Panc1 (cell line): ENCODE measurements around the gene AHDC1. TPM values are rescaled to one million over a fixed set of nuclear protein-coding genes. Genes with fewer than 3 reads are reported as not detected.

Experiments used
- ATAC-seq: fragments of 200-7000 bp; cut with Tn5 transposase; 2 replicates; pipeline ENCODE4 v1.9.1; 2020; ENCODE audit warnings: mild to moderate bottlenecking, moderate library complexity
- BruUV-seq: library from RNA; stranded (reverse); fragments of 400-500 nt; replicated peaks from 2 replicates; lab custom pipeline; 2021; lab: Mats Ljungman, UMichigan
- CTCF ChIA-PET: fragments of 300-600 bp; sonication (Branson Sonifier 250); formaldehyde crosslinking; loops from one replicate; lab custom pipeline; 2022; ENCODE audit warnings: antibody characterized with exemption; lab: Charles Lee
- POLR2A ChIA-PET: fragments of 300-600 bp; sonication (Branson Sonifier 250); formaldehyde crosslinking; loops from one replicate; lab custom pipeline; 2022; ENCODE audit warnings: antibody characterized with exemption; lab: Charles Lee
- DNase-seq: peaks from one replicate; pipeline ENCODE4 v3.0.0-alpha.2; 2010; ENCODE audit warnings: low read depth, low spot score
- H3K27ac ChIP-seq: 2 replicates; pipeline ENCODE4 v1.5.1; 2011; ENCODE audit warnings: mild to moderate bottlenecking, low read length, inconsistent platforms
- H3K27me3 ChIP-seq: fragments of 200-500 bp; sonication (Bioruptor generic); 2 replicates; pipeline ENCODE4 v1.6.0; 2014; ENCODE audit warnings: low read length, inconsistent platforms; ENCODE audit not compliant: control insufficient read depth, insufficient read depth
- H3K36me3 ChIP-seq: fragments of 200-500 bp; sonication (Bioruptor generic); 2 replicates; pipeline ENCODE4 v1.5.1; 2014; ENCODE audit warnings: inconsistent platforms, mild to moderate bottlenecking, low read length, moderate library complexity; ENCODE audit not compliant: control insufficient read depth, insufficient read depth
- H3K4me1 ChIP-seq: 2 replicates; pipeline ENCODE4 v1.5.1; 2011; ENCODE audit warnings: inconsistent platforms, mild to moderate bottlenecking, low read length, moderate library complexity; ENCODE audit not compliant: control insufficient read depth, insufficient read depth
- H3K4me3 ChIP-seq, 2 experiments: 2 replicates each; pipeline ENCODE4 v1.5.1; 2011 to 2012; ENCODE audit warnings: low read depth in 2 of 2, low read length in 2 of 2, mild to moderate bottlenecking in 2 of 2, inconsistent platforms in 1 of 2, moderate library complexity in 1 of 2
- H3K9me3 ChIP-seq: fragments of 200-500 bp; sonication (Bioruptor generic); 2 replicates; pipeline ENCODE4 v1.5.1; 2014; ENCODE audit warnings: low read depth, mild to moderate bottlenecking, inconsistent platforms, low read length, moderate library complexity; ENCODE audit not compliant: control insufficient read depth, insufficient read depth
- POLR2AphosphoS5 ChIP-seq: IDR thresholded peaks from 2 replicates; pipeline ENCODE4 v1.6.1; 2012; ENCODE audit warnings: mild to moderate bottlenecking, low read depth, low read length, moderate library complexity
- SIN3A ChIP-seq: IDR thresholded peaks from 2 replicates; pipeline ENCODE4 v1.6.1; 2012; ENCODE audit warnings: low read depth, mild to moderate bottlenecking, low read length, moderate library complexity, borderline replicate concordance; ENCODE audit not compliant: insufficient read depth
- TCF7L2 ChIP-seq: IDR thresholded peaks from 2 replicates; pipeline ENCODE4 v1.6.1; 2011; ENCODE audit warnings: mild to moderate bottlenecking, low read depth, low read length, inconsistent platforms
- in situ Hi-C: cut with HindIII; loops from 2 replicates; pipeline ENCODE4 v1.10.0; 2016; ENCODE audit warnings: low sequenced_read_pairs, low pct_unique_long_range_greater_than_20kb
- intact Hi-C: fragments of 100-400 bp; cut with micrococcal nuclease; formaldehyde crosslinking; loops from one replicate; pipeline ENCODE4 v1.10.0; 2022; ENCODE audit not compliant: unreplicated experiment
- total RNA-seq: library from RNA; stranded (reverse); gene quantifications from one replicate; pipeline ENCODE4 v1.2.1, GENCODE V29; 2021; ENCODE audit not compliant: unreplicated experiment
- TF ChIP-seq, protein P1 (sequence below), 2 experiments: IDR thresholded peaks; 2 replicates each; pipeline ENCODE4 v1.6.1; 2011 to 2012; ENCODE audit warnings: low read depth in 2 of 2, control low read depth in 1 of 2, low read length in 1 of 2, mild to moderate bottlenecking in 1 of 2, moderate library complexity in 1 of 2; ENCODE audit not compliant: insufficient read depth in 1 of 2
- TF ChIP-seq, protein P2 (sequence below): fragments of 450-650 bp; IDR thresholded peaks from 2 replicates; pipeline ENCODE4 v1.5.1; 2017; ENCODE audit warnings: mild to moderate bottlenecking

Gene AHDC1
- total RNA-seq, 1 experiment from 2014 or later = 47.1 TPM

DNA sequence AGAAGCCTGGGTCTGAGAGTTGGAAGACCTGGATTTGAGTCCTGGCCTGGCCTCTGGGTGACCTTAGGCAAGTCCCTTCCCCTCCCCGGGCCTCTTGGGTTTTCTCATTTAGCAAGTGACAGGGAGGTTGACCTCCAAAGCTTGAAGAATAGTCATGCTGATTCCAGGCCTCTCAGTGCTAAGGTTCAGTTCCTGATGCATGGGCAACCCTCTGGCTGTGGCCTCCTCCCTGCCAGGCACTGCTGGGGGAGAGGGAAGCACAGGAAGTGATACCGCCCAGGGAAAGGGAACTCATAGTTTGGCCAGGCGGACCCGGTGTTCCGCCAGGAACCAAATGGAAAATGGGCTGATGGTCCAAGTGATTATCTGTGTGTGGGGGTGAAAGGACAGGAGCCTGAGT, 90.4 kb downstream of the AHDC1 start:
- no peaks in the 10 kb centered on the region for H3K27me3 ChIP-seq
- ATAC-seq = no peak
- no TSS peak for BruUV-seq
- intact Hi-C loops = no loop called here
- H3K36me3 ChIP-seq = no peaks in the 10 kb centered on the region
- ChIA-PET CTCF (no interaction called here), POLR2A (interaction anchor here (0.7 kb wide), 1 partner anchor 10 kb away, joined by 4 read pairs; no protein-coding TSS in a partner anchor)
- no peak for DNase-seq
- H3K4me1 ChIP-seq = peaks cover 4% of the 10 kb centered on the region; the same call in 1 of the 2 replicates
- H3K9me3 ChIP-seq = no peaks in the 10 kb centered on the region
- no peak overlapping the region for H3K4me3 ChIP-seq
- H3K27ac ChIP-seq = no peak overlapping the region
- in situ Hi-C loops = no loop called here
- TF ChIP-seq SIN3A = no peak
- TF ChIP-seq TCF7L2 = no peak
- TF ChIP-seq, protein P1, sequence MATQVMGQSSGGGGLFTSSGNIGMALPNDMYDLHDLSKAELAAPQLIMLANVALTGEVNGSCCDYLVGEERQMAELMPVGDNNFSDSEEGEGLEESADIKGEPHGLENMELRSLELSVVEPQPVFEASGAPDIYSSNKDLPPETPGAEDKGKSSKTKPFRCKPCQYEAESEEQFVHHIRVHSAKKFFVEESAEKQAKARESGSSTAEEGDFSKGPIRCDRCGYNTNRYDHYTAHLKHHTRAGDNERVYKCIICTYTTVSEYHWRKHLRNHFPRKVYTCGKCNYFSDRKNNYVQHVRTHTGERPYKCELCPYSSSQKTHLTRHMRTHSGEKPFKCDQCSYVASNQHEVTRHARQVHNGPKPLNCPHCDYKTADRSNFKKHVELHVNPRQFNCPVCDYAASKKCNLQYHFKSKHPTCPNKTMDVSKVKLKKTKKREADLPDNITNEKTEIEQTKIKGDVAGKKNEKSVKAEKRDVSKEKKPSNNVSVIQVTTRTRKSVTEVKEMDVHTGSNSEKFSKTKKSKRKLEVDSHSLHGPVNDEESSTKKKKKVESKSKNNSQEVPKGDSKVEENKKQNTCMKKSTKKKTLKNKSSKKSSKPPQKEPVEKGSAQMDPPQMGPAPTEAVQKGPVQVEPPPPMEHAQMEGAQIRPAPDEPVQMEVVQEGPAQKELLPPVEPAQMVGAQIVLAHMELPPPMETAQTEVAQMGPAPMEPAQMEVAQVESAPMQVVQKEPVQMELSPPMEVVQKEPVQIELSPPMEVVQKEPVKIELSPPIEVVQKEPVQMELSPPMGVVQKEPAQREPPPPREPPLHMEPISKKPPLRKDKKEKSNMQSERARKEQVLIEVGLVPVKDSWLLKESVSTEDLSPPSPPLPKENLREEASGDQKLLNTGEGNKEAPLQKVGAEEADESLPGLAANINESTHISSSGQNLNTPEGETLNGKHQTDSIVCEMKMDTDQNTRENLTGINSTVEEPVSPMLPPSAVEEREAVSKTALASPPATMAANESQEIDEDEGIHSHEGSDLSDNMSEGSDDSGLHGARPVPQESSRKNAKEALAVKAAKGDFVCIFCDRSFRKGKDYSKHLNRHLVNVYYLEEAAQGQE (IDR thresholded peaks at IDR 0.05; ENCODE audit: insufficient read depth in 1 of 2, low read depth in 2 of 2, low read length in 1 of 2) = no peak

DNA sequence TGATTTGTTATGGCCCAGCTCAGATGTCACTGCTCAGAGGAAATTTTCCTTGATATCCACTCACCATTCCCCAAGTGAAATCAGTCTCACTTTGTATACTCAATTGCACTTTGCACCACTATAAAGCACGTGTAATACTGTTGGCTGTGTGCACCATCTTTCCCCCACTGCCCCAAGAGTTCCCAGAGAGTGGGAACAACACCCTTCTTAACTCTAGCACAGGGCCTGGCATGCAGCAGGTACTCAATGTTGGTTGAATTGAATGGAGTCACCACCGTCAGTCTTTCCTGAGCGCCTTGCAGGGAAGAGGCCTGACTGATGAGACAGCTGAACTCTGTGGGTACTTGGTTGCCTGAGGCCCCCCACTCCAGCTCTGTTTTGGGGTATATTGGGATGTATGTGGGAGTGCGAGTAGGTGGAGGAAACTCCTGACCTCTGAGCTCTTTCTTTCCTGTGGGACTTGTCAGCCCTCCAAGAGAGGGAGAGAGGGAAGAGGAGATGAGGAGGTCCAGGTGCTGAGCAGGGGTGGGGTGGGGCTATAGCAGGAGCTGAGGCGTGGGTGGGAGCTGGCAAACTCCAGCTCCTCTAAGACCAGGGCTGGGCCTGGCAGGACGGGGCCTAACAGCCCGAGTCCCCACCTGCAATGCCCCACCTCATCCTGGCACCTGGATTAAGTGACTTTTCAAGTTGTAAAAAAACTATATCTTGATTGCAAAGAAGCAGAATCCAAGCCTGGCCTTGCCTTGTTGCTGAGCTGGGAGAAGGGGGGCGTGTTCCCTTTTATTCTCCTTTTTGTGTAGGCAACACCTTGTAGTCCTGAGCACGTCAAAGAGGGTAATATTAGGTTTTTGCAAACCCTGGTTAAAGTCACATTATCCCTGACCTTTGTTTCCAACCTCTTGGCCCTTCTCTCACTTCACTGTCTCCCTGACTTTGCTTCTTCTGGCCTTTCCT, 94.5 kb downstream of the AHDC1 start:
- ATAC-seq (no peak), DNase-seq (no peak)
- intact Hi-C loops = no loop called here
- TF ChIP-seq TCF7L2 (no peak), POLR2AphosphoS5 (no peak), SIN3A (no peak)
- TF ChIP-seq, protein P2, sequence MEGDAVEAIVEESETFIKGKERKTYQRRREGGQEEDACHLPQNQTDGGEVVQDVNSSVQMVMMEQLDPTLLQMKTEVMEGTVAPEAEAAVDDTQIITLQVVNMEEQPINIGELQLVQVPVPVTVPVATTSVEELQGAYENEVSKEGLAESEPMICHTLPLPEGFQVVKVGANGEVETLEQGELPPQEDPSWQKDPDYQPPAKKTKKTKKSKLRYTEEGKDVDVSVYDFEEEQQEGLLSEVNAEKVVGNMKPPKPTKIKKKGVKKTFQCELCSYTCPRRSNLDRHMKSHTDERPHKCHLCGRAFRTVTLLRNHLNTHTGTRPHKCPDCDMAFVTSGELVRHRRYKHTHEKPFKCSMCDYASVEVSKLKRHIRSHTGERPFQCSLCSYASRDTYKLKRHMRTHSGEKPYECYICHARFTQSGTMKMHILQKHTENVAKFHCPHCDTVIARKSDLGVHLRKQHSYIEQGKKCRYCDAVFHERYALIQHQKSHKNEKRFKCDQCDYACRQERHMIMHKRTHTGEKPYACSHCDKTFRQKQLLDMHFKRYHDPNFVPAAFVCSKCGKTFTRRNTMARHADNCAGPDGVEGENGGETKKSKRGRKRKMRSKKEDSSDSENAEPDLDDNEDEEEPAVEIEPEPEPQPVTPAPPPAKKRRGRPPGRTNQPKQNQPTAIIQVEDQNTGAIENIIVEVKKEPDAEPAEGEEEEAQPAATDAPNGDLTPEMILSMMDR = no peak
- TF ChIP-seq, protein P1 (IDR thresholded peaks at IDR 0.05; ENCODE audit: insufficient read depth in 1 of 2, low read depth in 2 of 2, low read length in 1 of 2) = no peak
- peaks cover 5% of the 10 kb centered on the region; the same call in 1 of the 2 replicates for H3K4me1 ChIP-seq
- H3K27ac ChIP-seq = no peak overlapping the region
- H3K9me3 ChIP-seq = no peaks in the 10 kb centered on the region
- no peak overlapping the region for H3K4me3 ChIP-seq
- no TSS peak for BruUV-seq
- in situ Hi-C loops = no loop called here
- ChIA-PET CTCF (no interaction called here), POLR2A (interaction anchor here (1.1 kb wide), 1 partner anchor 12 kb away, joined by 3 read pairs; no protein-coding TSS in a partner anchor)
- no peaks in the 10 kb centered on the region for H3K36me3 ChIP-seq
- no peaks in the 10 kb centered on the region for H3K27me3 ChIP-seq
